Keratinocyte (primary cell): ENCODE measurements around the gene OR10J5. TPM values are rescaled to one million over a fixed set of nuclear protein-coding genes. Genes with fewer than 3 reads are reported as not detected.

Experiments used
- DNase-seq: peaks from one replicate; pipeline ENCODE4 v3.0.0-alpha.2; 2011; ENCODE audit warnings: low read depth, missing footprints, low spot score
- FAIRE-seq: peaks from 2 replicates; lab custom pipeline; 2011; peaks lifted over from hg19 to GRCh38; lab: Jason Lieb, UNC
- H2AFZ ChIP-seq: 2 replicates; pipeline ENCODE4 v1.6.0; 2012; ENCODE audit warnings: low read length, control low read depth, inconsistent platforms; ENCODE audit not compliant: control insufficient read depth
- H3K27ac ChIP-seq: 2 replicates; pipeline ENCODE4 v1.5.1; 2011; ENCODE audit warnings: low read length; ENCODE audit not compliant: control insufficient read depth, insufficient read depth
- H3K27me3 ChIP-seq: 3 replicates; pipeline ENCODE4 v1.6.0; 2011; ENCODE audit warnings: low read length; ENCODE audit not compliant: control insufficient read depth, insufficient read depth; ENCODE audit errors: extremely low read depth
- H3K36me3 ChIP-seq, 2 experiments: 2 replicates in 1 of 2; 3 replicates in 1 of 2; pipeline ENCODE4 v1.5.1; 2011; ENCODE audit warnings: low read length in 2 of 2, mild to moderate bottlenecking in 1 of 2; ENCODE audit not compliant: control insufficient read depth in 2 of 2, insufficient read depth in 2 of 2; ENCODE audit errors: extremely low read depth in 1 of 2
- H3K4me1 ChIP-seq: 3 replicates; pipeline ENCODE4 v1.5.1; 2011; ENCODE audit warnings: low read length; ENCODE audit not compliant: control insufficient read depth, insufficient read depth; ENCODE audit errors: extremely low read depth
- H3K4me2 ChIP-seq: 3 replicates; pipeline ENCODE4 v1.6.0; 2011; ENCODE audit warnings: low read depth, low read length; ENCODE audit not compliant: control insufficient read depth, insufficient read depth; ENCODE audit errors: extremely low read depth
- H3K4me3 ChIP-seq, 3 experiments: fragments of 200-600 bp in 1 of 3; sonication (generic) in 1 of 3; 2 replicates in 2 of 3; 3 replicates in 1 of 3; pipeline ENCODE4 v1.5.1; 2011 to 2016; ENCODE audit warnings: low read length in 3 of 3, mild to moderate bottlenecking in 3 of 3, control low read depth in 2 of 3, inconsistent platforms in 1 of 3, low read depth in 1 of 3, mixed read lengths in 1 of 3, mixed run types in 1 of 3, moderate library complexity in 1 of 3; ENCODE audit not compliant: control insufficient read depth in 2 of 3, insufficient read depth in 2 of 3; ENCODE audit errors: extremely low read depth in 1 of 3
- H3K79me2 ChIP-seq: 2 replicates; pipeline ENCODE4 v1.6.0; 2012; ENCODE audit warnings: low read length; ENCODE audit not compliant: control insufficient read depth, insufficient read depth
- H3K9ac ChIP-seq: 3 replicates; pipeline ENCODE4 v1.6.0; 2011; ENCODE audit warnings: low read length; ENCODE audit not compliant: control insufficient read depth, insufficient read depth; ENCODE audit errors: extremely low read depth
- H3K9me1 ChIP-seq: 3 replicates; pipeline ENCODE4 v1.6.0; 2011; ENCODE audit warnings: low read length; ENCODE audit not compliant: control insufficient read depth, insufficient read depth; ENCODE audit errors: extremely low read depth
- H3K9me3 ChIP-seq: 2 replicates; pipeline ENCODE4 v1.5.1; 2012; ENCODE audit warnings: low read depth, low read length; ENCODE audit not compliant: control insufficient read depth
- H4K20me1 ChIP-seq: 3 replicates; pipeline ENCODE4 v1.6.0; 2011; ENCODE audit warnings: low read length; ENCODE audit not compliant: control insufficient read depth, insufficient read depth; ENCODE audit errors: extremely low read depth
- CTCF ChIP-seq, 3 experiments: IDR thresholded peaks in 1 of 3; conservative IDR thresholded peaks in 1 of 3; optimal IDR thresholded peaks in 1 of 3; 2 replicates in 2 of 3; 3 replicates in 1 of 3; pipeline versions ENCODE3 to v1.5.1; 2011; ENCODE audit warnings: low read length in 3 of 3, mild to moderate bottlenecking in 3 of 3, moderate library complexity in 2 of 3, control low read depth in 1 of 3, inconsistent platforms in 1 of 3; ENCODE audit not compliant: insufficient read depth in 2 of 3; ENCODE audit errors: extremely low read depth in 1 of 3
- EZH2 ChIP-seq: IDR thresholded peaks from one replicate; pipeline ENCODE4 v1.6.1; 2012; ENCODE audit warnings: inconsistent platforms, mild to moderate bottlenecking, low read length, moderate library complexity
- dilution Hi-C: fragments of 300-500 bp; cut with MboI; formaldehyde crosslinking; loops from one replicate; pipeline ENCODE4 v1.7.0; 2020; ENCODE audit warnings: low sequenced_read_pairs; ENCODE audit not compliant: extremely low pct_ligation_motif_present
- polyA plus RNA-seq, 5 experiments: library from polyadenylated mRNA; depleted of rRNA in 3 of 5; stranded (reverse) in 3 of 5; stranded (forward) in 1 of 5; unstranded in 1 of 5; fragments of >200 nt; gene quantifications; 1 replicate in 1 of 5; 2 replicates in 3 of 5; 3 replicates in 1 of 5; pipeline versions ENCODE4 v1.2.1 to v1.2.3, GENCODE V29; 2011 to 2012; ENCODE audit warnings: missing spikeins in 2 of 5, low read depth in 1 of 5, low replicate concordance in 1 of 5

OR10J5 gene
- polyA plus RNA-seq, 1 donor (not counting 4 experiments of a cell fraction or from before 2014, with no cell fraction given): not detected

- Histone ChIP-seq H4K20me1 (no peaks in the 10 kb centered on the region), H3K9me3 (no peaks in the 10 kb centered on the region), H2AFZ (no peak overlapping the region), H3K27me3 (no peaks in the 10 kb centered on the region), H3K4me2 (no peak overlapping the region), H3K9ac (no peak overlapping the region), H3K4me3 (no peak overlapping the region), H3K27ac (no peak overlapping the region), H3K36me3 (no peaks in the 10 kb centered on the region), H3K79me2 (no peaks in the 10 kb centered on the region), H3K4me1 (no peaks in the 10 kb centered on the region), H3K9me1 (no peaks in the 10 kb centered on the region)
- dilution Hi-C loops: no loop called here
- FAIRE-seq (no peak), DNase-seq (no peak)
- TF ChIP-seq EZH2 (no peak), CTCF (optimal IDR thresholded peaks at IDR 0.05 in 1 of 3, IDR thresholded peaks at IDR 0.05 in 1 of 3, conservative IDR thresholded peaks at IDR 0.05 in 1 of 3; ENCODE audit: extremely low read depth in 1 of 3, insufficient read depth in 2 of 3, low read length in 3 of 3) (no peak)
Observed at GRCh38 chr1:159554261-159554660, 18.5 kb upstream of the OR10J5 start.

- H3K79me2 ChIP-seq: no peaks in the 10 kb centered on the region
- H3K27ac ChIP-seq: no peak overlapping the region
- no peaks in the 10 kb centered on the region for H4K20me1 ChIP-seq
- DNase-seq (no peak), FAIRE-seq (no peak)
- H3K36me3 ChIP-seq: no peaks in the 10 kb centered on the region
- no peak overlapping the region for H3K4me3 ChIP-seq
- H2AFZ ChIP-seq: no peak overlapping the region
- no peaks in the 10 kb centered on the region for H3K9me3 ChIP-seq
- H3K4me2 ChIP-seq: no peak overlapping the region
- H3K9ac ChIP-seq: no peak overlapping the region
- H3K27me3 ChIP-seq: no peaks in the 10 kb centered on the region
- no peaks in the 10 kb centered on the region for H3K4me1 ChIP-seq
- H3K9me1 ChIP-seq: no peaks in the 10 kb centered on the region
- dilution Hi-C loops: no loop called here
- TF ChIP-seq EZH2: no peak
- TF ChIP-seq CTCF (optimal IDR thresholded peaks at IDR 0.05 in 1 of 3, IDR thresholded peaks at IDR 0.05 in 1 of 3, conservative IDR thresholded peaks at IDR 0.05 in 1 of 3; ENCODE audit: extremely low read depth in 1 of 3, insufficient read depth in 2 of 3, low read length in 3 of 3): no peak
Observed at GRCh38 chr1:159548126-159548525, 12.3 kb upstream of the OR10J5 start.
